DMS 273 treated with DMSO at 0.1 percent for 48 hours (cell line): Measurements from ENCODE around the gene RIPOR3.
"Not testable (repeated sequence)": the region's sequence is repeated elsewhere in the genome, so short reads cannot be mapped to it uniquely, and the experiment has no call there.

Experiments used
- DNase-seq: peaks from one replicate; lab custom pipeline; 2025; lab: John Stamatoyannopoulos, UW

Gene RIPOR3

GRCh38 chr20:50679753-50680104 lies 11.6 kb downstream of the RIPOR3 start:
- DNase-seq = no peak

- DNase-seq = peak; percentile 19
Observed at GRCh38 chr20:50678169-50678898, 13.0 kb downstream of the RIPOR3 start.

GRCh38 chr20:50676858-50677257 lies 14.5 kb downstream of the RIPOR3 start:
- no peak for DNase-seq

GRCh38 chr20:50676377-50676731 lies 15.0 kb downstream of the RIPOR3 start:
- not testable (repeated sequence) for DNase-seq

GRCh38 chr20:50675671-50676376 lies 15.5 kb downstream of the RIPOR3 start:
- no peak for DNase-seq

- no peak for DNase-seq
Observed at GRCh38 chr20:50674138-50674825, 17.1 kb downstream of the RIPOR3 start.

- DNase-seq = no peak
Observed at GRCh38 chr20:50673466-50674137, 17.7 kb downstream of the RIPOR3 start.

GRCh38 chr20:50673146-50673465 lies 18.2 kb downstream of the RIPOR3 start:
- DNase-seq = no peak

GRCh38 chr20:50672400-50673145 lies 18.8 kb downstream of the RIPOR3 start:
- no peak for DNase-seq

GRCh38 chr20:50671626-50672025 lies 19.7 kb downstream of the RIPOR3 start:
- no peak for DNase-seq

- DNase-seq = not testable (repeated sequence)
Observed at GRCh38 chr20:50671010-50671409, 20.3 kb downstream of the RIPOR3 start.

GRCh38 chr20:50670126-50670862 lies 21.0 kb downstream of the RIPOR3 start:
- DNase-seq = no peak

GRCh38 chr20:50668798-50669197 lies 22.5 kb downstream of the RIPOR3 start:
- no peak for DNase-seq

- no peak for DNase-seq
Observed at GRCh38 chr20:50668326-50668725, 23.0 kb downstream of the RIPOR3 start.

GRCh38 chr20:50666709-50667298 lies 24.5 kb downstream of the RIPOR3 start:
- no peak for DNase-seq

GRCh38 chr20:50664254-50664653 lies 27.1 kb downstream of the RIPOR3 start:
- DNase-seq = no peak

- peak; percentile 59 for DNase-seq
Observed at GRCh38 chr20:50663095-50663821, 28.1 kb downstream of the RIPOR3 start.

- no peak for DNase-seq
Observed at GRCh38 chr20:50659975-50660670, 31.2 kb downstream of the RIPOR3 start.

GRCh38 chr20:50658804-50659380 lies 32.5 kb downstream of the RIPOR3 start:
- no peak for DNase-seq
